IMR-90 (cell line): ENCODE measurements around the gene MAGI1. TPM values are rescaled to one million over a fixed set of nuclear protein-coding genes. Genes with fewer than 3 reads are reported as not detected.

Experiments
- ATAC-seq: fragments of 200-7000 bp; cut with Tn5 transposase; 2 replicates; pipeline ENCODE4 v1.9.1; 2020; ENCODE audit warnings: low read depth, mild to moderate bottlenecking, moderate library complexity
- BruUV-seq: library from RNA; stranded (reverse); fragments of 400-500 nt; replicated peaks from 2 replicates; lab custom pipeline; 2021; lab: Mats Ljungman, UMichigan
- CTCF ChIA-PET: fragments of 300-600 bp; formaldehyde crosslinking; extraction: SDS; loops from one replicate; lab custom pipeline; 2021; ENCODE audit warnings: antibody characterized with exemption; lab: Yijun Ruan, JAX
- POLR2A ChIA-PET: fragments of 300-600 bp; sonication (Branson Sonifier 250); formaldehyde crosslinking; loops from one replicate; lab custom pipeline; 2022; ENCODE audit warnings: antibody characterized with exemption; ENCODE audit not compliant: unreplicated experiment; lab: Charles Lee
- DNase-seq: peaks from one replicate; pipeline ENCODE4 v3.0.0; 2013
- H2AFZ ChIP-seq: replicated peaks from 2 replicates; pipeline ENCODE3; 2013; ENCODE audit warnings: low read length, mild to moderate bottlenecking; ENCODE audit not compliant: poor library complexity
- H2AK5ac ChIP-seq: 2 replicates; pipeline ENCODE4 v1.6.1; 2013; ENCODE audit warnings: low read depth, low read length, inconsistent platforms
- H2AK9ac ChIP-seq: replicated peaks from 2 replicates; pipeline ENCODE3; 2013; ENCODE audit warnings: mild to moderate bottlenecking, low read depth, low read length, moderate library complexity; ENCODE audit not compliant: poor library complexity
- H2BK120ac ChIP-seq: 2 replicates; pipeline ENCODE4 v1.6.1; 2013; ENCODE audit warnings: low read depth, low read length, inconsistent platforms
- H2BK15ac ChIP-seq: 3 replicates; pipeline ENCODE4 v1.6.1; 2013; ENCODE audit warnings: low read depth, low read length, inconsistent platforms
- H2BK20ac ChIP-seq: 2 replicates; pipeline ENCODE4 v1.6.1; 2013; ENCODE audit warnings: low read depth, mild to moderate bottlenecking, inconsistent platforms, low read length, moderate library complexity
- H2BK5ac ChIP-seq: 2 replicates; pipeline ENCODE4 v1.6.1; 2013; ENCODE audit warnings: mild to moderate bottlenecking, low read depth, low read length, inconsistent platforms; ENCODE audit not compliant: poor library complexity, severe bottlenecking
- H3K14ac ChIP-seq: replicated peaks from 2 replicates; pipeline ENCODE4 v1.6.1; 2013; ENCODE audit warnings: low read depth, low read length, inconsistent platforms
- H3K18ac ChIP-seq: 2 replicates; pipeline ENCODE4 v1.6.1; 2013; ENCODE audit warnings: low read depth, low read length, control low read depth
- H3K23ac ChIP-seq: 2 replicates; pipeline ENCODE4 v1.6.1; 2013; ENCODE audit warnings: low read depth, low read length, inconsistent platforms
- H3K27ac ChIP-seq: 2 replicates; pipeline ENCODE4 v1.5.1; 2013; ENCODE audit warnings: mild to moderate bottlenecking, control low read depth, low read length; ENCODE audit not compliant: insufficient read depth
- H3K27me3 ChIP-seq: 2 replicates; pipeline ENCODE4 v1.6.1; 2013; ENCODE audit warnings: low read length; ENCODE audit not compliant: control insufficient read depth, insufficient read depth
- H3K36me3 ChIP-seq: 2 replicates; pipeline ENCODE4 v1.6.1; 2013; ENCODE audit warnings: low read length, mixed read lengths; ENCODE audit not compliant: control insufficient read depth, insufficient read depth
- H3K4ac ChIP-seq: 2 replicates; pipeline ENCODE4 v1.6.1; 2013; ENCODE audit warnings: low read depth, low read length, inconsistent platforms
- H3K4me1 ChIP-seq: 2 replicates; pipeline ENCODE4 v1.6.1; 2013; ENCODE audit warnings: low read length, mixed read lengths; ENCODE audit not compliant: control insufficient read depth, insufficient read depth
- H3K4me2 ChIP-seq: 2 replicates; pipeline ENCODE4 v1.6.1; 2013; ENCODE audit warnings: low read depth, mild to moderate bottlenecking, control low read depth, low read length, moderate library complexity
- H3K4me3 ChIP-seq: 2 replicates; pipeline ENCODE4 v1.5.1; 2013; ENCODE audit warnings: low read depth, mild to moderate bottlenecking, control low read depth, low read length, moderate library complexity; ENCODE audit not compliant: insufficient read depth
- H3K56ac ChIP-seq: 2 replicates; pipeline ENCODE4 v1.6.1; 2013; ENCODE audit warnings: low read length, inconsistent platforms; ENCODE audit not compliant: insufficient read depth; ENCODE audit errors: extremely low read depth
- H3K79me1 ChIP-seq, 2 experiments: 2 replicates each; pipeline ENCODE4 v1.6.1; 2013; ENCODE audit warnings: low read length in 2 of 2, inconsistent platforms in 1 of 2, low read depth in 1 of 2
- H3K9ac ChIP-seq: 2 replicates; pipeline ENCODE4 v1.6.1; 2013; ENCODE audit warnings: low read depth, low read length, control low read depth
- H3K9me1 ChIP-seq: 2 replicates; pipeline ENCODE4 v1.6.1; 2013; ENCODE audit warnings: low read length, inconsistent platforms; ENCODE audit not compliant: insufficient read depth
- H3K9me3 ChIP-seq: 2 replicates; pipeline ENCODE4 v1.6.1; 2013; ENCODE audit warnings: low read length; ENCODE audit not compliant: control insufficient read depth, insufficient read depth
- H4K20me1 ChIP-seq: 2 replicates; pipeline ENCODE4 v1.6.1; 2013; ENCODE audit warnings: low read length, inconsistent platforms; ENCODE audit not compliant: insufficient read depth
- H4K5ac ChIP-seq: 2 replicates; pipeline ENCODE4 v1.6.1; 2013; ENCODE audit warnings: mild to moderate bottlenecking, low read depth, low read length, control low read depth
- H4K8ac ChIP-seq, 2 experiments: 2 replicates each; pipeline ENCODE4 v1.6.1; 2013; ENCODE audit warnings: low read depth in 2 of 2, low read length in 2 of 2, control low read depth in 1 of 2, inconsistent platforms in 1 of 2
- H4K91ac ChIP-seq: 2 replicates; pipeline ENCODE4 v1.6.1; 2013; ENCODE audit warnings: low read depth, low read length, inconsistent platforms; ENCODE audit not compliant: insufficient read depth
- CEBPB ChIP-seq: IDR thresholded peaks from 2 replicates; pipeline ENCODE4 v1.6.1; 2012; ENCODE audit warnings: low read depth, low read length, improper control_type of control experiment
- ELK1 ChIP-seq: fragments of 150-350 bp; IDR thresholded peaks from 2 replicates; pipeline ENCODE4 v1.6.1; 2016; ENCODE audit warnings: low read depth, mild to moderate bottlenecking, low read length, moderate library complexity, borderline replicate concordance
- WGBS, 2 experiments: methylation state at CpG; one replicate each; pipeline versions ENCODE4 v1.1.5 to v1.1.7; 2013; ENCODE audit warnings: missing lambda C conversion rate in 2 of 2; ENCODE audit not compliant: insufficient read length in 1 of 2; ENCODE audit errors: extremely low coverage in 2 of 2; 5-methylcytosine and 5-hydroxymethylcytosine counted together
- dilution Hi-C: fragments of 300-500 bp; cut with HindIII; formaldehyde crosslinking; loops from one replicate; pipeline ENCODE4 v1.14.3; 2018; ENCODE audit warnings: low sequenced_read_pairs; ENCODE audit not compliant: unreplicated experiment
- in situ Hi-C: fragments of 300-500 bp; cut with MboI; formaldehyde crosslinking; loops from 3 replicates; pipeline ENCODE4 v1.14.3; 2019; ENCODE audit warnings: low sequenced_read_pairs, inconsistent platforms, mixed read lengths
- intact Hi-C: fragments of 100-400 bp; cut with micrococcal nuclease; formaldehyde crosslinking; loops from 2 replicates; pipeline ENCODE4 v1.10.0; 2022
- polyA plus RNA-seq, 3 experiments: library from polyadenylated mRNA; depleted of rRNA; stranded (reverse); fragments of >200 nt; gene quantifications; 2 replicates each; pipeline ENCODE4 v1.2.3, GENCODE V29; 2012; ENCODE audit warnings: low replicate concordance in 1 of 3
- total RNA-seq: library from RNA; depleted of rRNA; stranded (reverse); fragments of >200 nt; gene quantifications from 2 replicates; pipeline ENCODE4 v1.2.3, GENCODE V29; 2012

Gene MAGI1
- total and polyA plus RNA-seq, 2 of the 4 experiments (the other 2 are of a cell fraction) = 14.5 to 24.2 TPM

GRCh38 chr3:65854606-65855304, 184.0 kb downstream of the MAGI1 start:
- intact Hi-C loops (no loop called here), dilution Hi-C loops (no loop called here), in situ Hi-C loops (no loop called here)
- H2AK9ac ChIP-seq = no peak overlapping the region
- H2BK15ac ChIP-seq = no peak overlapping the region
- H3K4me2 ChIP-seq = no peak overlapping the region
- CTCF ChIA-PET = no interaction called here
- WGBS, 2 experiments = 20% methylated on average over 1 of the region's 8 CpGs; no CpG with 5 or more reads in 1 of the 2 experiments
- no peak overlapping the region for H3K56ac ChIP-seq
- no peak overlapping the region for H2AFZ ChIP-seq
- no peak overlapping the region for H2BK5ac ChIP-seq
- no peaks in the 10 kb centered on the region; the same call in 1 of the 2 replicates for H3K9me3 ChIP-seq
- BruUV-seq = no TSS peak
- H3K79me1 ChIP-seq = peaks cover 40 to 55% of the 10 kb centered on the region in 2 experiments; a peak in 3 of 4 replicates
- H3K4me3 ChIP-seq = no peak overlapping the region
- peaks cover 9% of the 10 kb centered on the region for H3K4me1 ChIP-seq
- DNase-seq (peak; percentile 47), ATAC-seq (no peak)
- H3K36me3 ChIP-seq = no peaks in the 10 kb centered on the region
- POLR2A ChIA-PET = no interaction called here
- TF ChIP-seq CEBPB = peak; percentile 40; the same call in 1 of the 2 replicates
- TF ChIP-seq ELK1 = no peak
- no peak overlapping the region; a peak in 1 of 4 replicates for H4K8ac ChIP-seq
- no peak overlapping the region for H3K18ac ChIP-seq
- no peak overlapping the region for H3K4ac ChIP-seq
- H3K9ac ChIP-seq = no peak overlapping the region
- H3K27ac ChIP-seq = no peak overlapping the region
- no peak overlapping the region for H2BK120ac ChIP-seq
- H4K20me1 ChIP-seq = peaks cover 14% of the 10 kb centered on the region; the same call in 1 of the 2 replicates
- H3K27me3 ChIP-seq = no peaks in the 10 kb centered on the region
- no peak overlapping the region for H2BK20ac ChIP-seq
- peaks cover 8% of the 10 kb centered on the region for H3K9me1 ChIP-seq
- H4K91ac ChIP-seq = no peak overlapping the region
- H3K23ac ChIP-seq = no peak overlapping the region
- H3K14ac ChIP-seq = no peak overlapping the region
- H2AK5ac ChIP-seq = no peak overlapping the region
- no peak overlapping the region for H4K5ac ChIP-seq
